ENCODE results near the gene TSPAN14.
A peak's percentile ranks its signal among the peaks of the same experiment; 100 is the strongest.

- TF ChIP-seq POLR2A (IDR thresholded peaks at IDR 0.05) (no peak), CTCF (IDR thresholded peaks at IDR 0.05) (peak in 2 of 3 donors; percentile 20 to 22)
Observed at GRCh38 chr10:80443531-80443974, 10.6 kb upstream of the TSPAN14 start.
